Endothelial cell of umbilical vein (primary cell): ENCODE measurements around the gene GUCY2D. TPM values are rescaled to one million over a fixed set of nuclear protein-coding genes. Genes with fewer than 3 reads are reported as not detected.

ENCODE experiments used
- BruUV-seq: library from RNA; stranded (reverse); fragments of 400-500 nt; replicated peaks from 2 replicates; lab custom pipeline; 2021; lab: Mats Ljungman, UMichigan
- CTCF ChIA-PET: fragments of 300-600, 350-600 bp; sonication (Branson Sonifier 250); formaldehyde crosslinking; loops from one replicate; lab custom pipeline; 2021; ENCODE audit warnings: antibody characterized with exemption, inconsistent platforms; lab: Charles Lee
- POLR2A ChIA-PET: fragments of 300-600, 350-600 bp; sonication (Branson Sonifier 250); formaldehyde crosslinking; loops from one replicate; lab custom pipeline; 2021; ENCODE audit warnings: antibody characterized with exemption, inconsistent platforms; lab: Charles Lee
- DNase-seq: peaks from one replicate; pipeline ENCODE4 v3.0.0-alpha.2; 2011; ENCODE audit warnings: low read depth, low spot score
- FAIRE-seq: peaks from 2 replicates; lab custom pipeline; 2011; peaks lifted over from hg19 to GRCh38; lab: Jason Lieb, UNC
- H2AFZ ChIP-seq: 2 replicates; pipeline ENCODE4 v1.6.0; 2012; ENCODE audit warnings: low read depth, low read length, control low read depth, inconsistent platforms
- H3K27ac ChIP-seq: 2 replicates; pipeline ENCODE4 v1.5.1; 2011; ENCODE audit warnings: low read depth, mild to moderate bottlenecking, control low read depth, low read length, moderate library complexity; ENCODE audit not compliant: insufficient read depth
- H3K27me3 ChIP-seq, 2 experiments: 2 replicates each; pipeline versions ENCODE4 v1.6.0 to v1.6.1; 2011; ENCODE audit warnings: low read length in 2 of 2, mixed read lengths in 1 of 2; ENCODE audit not compliant: control insufficient read depth in 2 of 2, insufficient read depth in 2 of 2
- H3K36me3 ChIP-seq, 2 experiments: 2 replicates in 1 of 2; 3 replicates in 1 of 2; pipeline ENCODE4 v1.5.1; 2011; ENCODE audit warnings: low read length in 2 of 2, mild to moderate bottlenecking in 1 of 2, moderate library complexity in 1 of 2; ENCODE audit not compliant: control insufficient read depth in 2 of 2, insufficient read depth in 2 of 2; ENCODE audit errors: extremely low read depth in 1 of 2
- H3K4me1 ChIP-seq: 3 replicates; pipeline ENCODE4 v1.5.1; 2011; ENCODE audit warnings: mild to moderate bottlenecking, low read length; ENCODE audit not compliant: control insufficient read depth, insufficient read depth; ENCODE audit errors: extremely low read depth
- H3K4me2 ChIP-seq: 2 replicates; pipeline ENCODE4 v1.6.1; 2011; ENCODE audit warnings: low read length, control low read depth, mixed read lengths; ENCODE audit not compliant: insufficient read depth
- H3K4me3 ChIP-seq, 3 experiments: fragments of 200-600 bp in 1 of 3; sonication (generic), shearing (Covaris generic) in 1 of 3; replicated peaks in 1 of 3; 2 replicates each; pipeline ENCODE4 v1.5.1; 2011 to 2016; ENCODE audit warnings: control low read depth in 3 of 3, low read length in 3 of 3, mild to moderate bottlenecking in 2 of 3, inconsistent platforms in 1 of 3, low read depth in 1 of 3, moderate library complexity in 1 of 3; ENCODE audit not compliant: insufficient read depth in 1 of 3
- H3K79me2 ChIP-seq: 2 replicates; pipeline ENCODE4 v1.6.0; 2012; ENCODE audit warnings: low read length, inconsistent platforms; ENCODE audit not compliant: control insufficient read depth, insufficient read depth
- H3K9ac ChIP-seq: replicated peaks from 2 replicates; pipeline ENCODE3; 2011; ENCODE audit warnings: low read length, control low read depth; ENCODE audit not compliant: insufficient read depth; ENCODE audit errors: extremely low read depth
- H3K9me1 ChIP-seq: replicated peaks from 3 replicates; pipeline ENCODE4 v1.6.0; 2011; ENCODE audit warnings: mild to moderate bottlenecking, low read length; ENCODE audit not compliant: control insufficient read depth, insufficient read depth; ENCODE audit errors: extremely low read depth
- H3K9me3 ChIP-seq: replicated peaks from 2 replicates; pipeline ENCODE4 v1.5.1; 2012; ENCODE audit warnings: low read length, inconsistent platforms; ENCODE audit not compliant: control insufficient read depth, insufficient read depth
- H4K20me1 ChIP-seq: replicated peaks from 2 replicates; pipeline ENCODE3; 2011; ENCODE audit warnings: mild to moderate bottlenecking, low read length; ENCODE audit not compliant: control insufficient read depth, insufficient read depth; ENCODE audit errors: extremely low read depth
- CTCF ChIP-seq, 2 donors: IDR thresholded peaks; 1 replicate in 1 of 2; 2 replicates in 1 of 2; pipeline ENCODE4 v1.5.1; 2011; ENCODE audit warnings: low read length in 2 of 2, mild to moderate bottlenecking in 2 of 2, moderate library complexity in 2 of 2, control low read depth in 1 of 2, inconsistent platforms in 1 of 2, low read depth in 1 of 2; ENCODE audit not compliant: insufficient read depth in 1 of 2; ENCODE audit errors: extremely low read depth in 1 of 2
- EZH2 ChIP-seq: IDR thresholded peaks from 2 replicates; pipeline ENCODE4 v1.6.1; 2012; ENCODE audit warnings: borderline replicate concordance, low read depth, mild to moderate bottlenecking, moderate library complexity, low read length, inconsistent platforms; ENCODE audit not compliant: severe bottlenecking
- FOS ChIP-seq: IDR thresholded peaks from 2 replicates; pipeline ENCODE4 v1.6.1; 2011; ENCODE audit warnings: mild to moderate bottlenecking, low read length, moderate library complexity, borderline replicate concordance; ENCODE audit not compliant: insufficient read depth
- MYC ChIP-seq: IDR thresholded peaks from one replicate; pipeline ENCODE4 v1.6.1; 2011; ENCODE audit warnings: mild to moderate bottlenecking, low read depth, low read length
- dilution Hi-C: fragments of 300-500 bp; cut with MboI; formaldehyde crosslinking; loops from one replicate; pipeline ENCODE4 v1.15.0; 2019; ENCODE audit warnings: low sequenced_read_pairs; ENCODE audit not compliant: extremely low pct_ligation_motif_present
- intact Hi-C: fragments of 100-400 bp; cut with micrococcal nuclease; formaldehyde crosslinking; loops from one replicate; pipeline ENCODE4 v1.10.0; 2022
- polyA plus RNA-seq, 4 experiments: library from polyadenylated mRNA; depleted of rRNA in 3 of 4; stranded (reverse) in 3 of 4; unstranded in 1 of 4; fragments of >200 nt; gene quantifications; 2 replicates each; pipeline versions ENCODE4 v1.2.1 to v1.2.3, GENCODE V29; 2011 to 2012; ENCODE audit warnings: missing spikeins in 1 of 4
- total RNA-seq: library from RNA; stranded (reverse); gene quantifications from 2 replicates; pipeline ENCODE4 v1.2.3, GENCODE V29; 2021
- TF ChIP-seq, protein P1 (sequence below): IDR thresholded peaks from 2 replicates; pipeline ENCODE4 v1.6.1; 2011; ENCODE audit not compliant: insufficient read depth, insufficient read length

GUCY2D gene
- total and polyA plus RNA-seq, 2 donors (not counting 3 experiments of a cell fraction or from before 2014, with no cell fraction given), result not detected

DNA sequence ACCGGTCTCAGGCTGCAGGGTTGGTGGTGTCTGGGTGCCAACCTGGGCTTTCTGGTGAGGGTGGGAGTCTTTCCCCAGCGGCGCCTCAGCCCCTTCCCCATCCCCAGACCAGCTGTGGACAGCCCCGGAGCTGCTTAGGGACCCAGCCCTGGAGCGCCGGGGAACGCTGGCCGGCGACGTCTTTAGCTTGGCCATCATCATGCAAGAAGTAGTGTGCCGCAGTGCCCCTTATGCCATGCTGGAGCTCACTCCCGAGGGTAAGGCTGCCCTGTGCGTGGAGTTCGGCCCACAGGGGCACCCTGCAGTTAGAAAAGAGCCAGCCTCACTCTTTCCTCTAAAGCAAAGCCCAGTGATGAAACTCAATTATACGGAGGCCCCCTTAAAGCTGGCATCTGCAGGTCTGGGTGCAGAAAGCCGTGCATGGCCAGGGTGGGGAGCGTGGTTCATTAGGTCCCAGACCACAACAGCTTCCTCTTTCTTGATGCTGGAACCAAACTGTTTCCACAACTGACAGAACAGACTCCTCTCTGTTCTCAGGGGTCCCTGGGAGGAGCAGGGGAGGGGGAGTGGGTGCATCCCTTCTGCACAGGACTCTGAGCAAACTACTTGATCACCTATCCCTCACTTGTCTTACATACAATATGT, 10.7 kb downstream of the GUCY2D start:
- dilution Hi-C loops (no loop called here), intact Hi-C loops (no loop called here)
- Histone ChIP-seq H4K20me1 (no peaks in the 10 kb centered on the region), H3K79me2 (no peaks in the 10 kb centered on the region), H3K4me2 (no peak overlapping the region), H3K4me1 (no peaks in the 10 kb centered on the region), H3K9ac (no peak overlapping the region), H3K9me3 (no peaks in the 10 kb centered on the region), H3K9me1 (no peaks in the 10 kb centered on the region), H3K27me3 (peaks cover 6 to 19% of the 10 kb centered on the region in 2 experiments), H3K36me3 (no peaks in the 10 kb centered on the region), H3K27ac (no peak overlapping the region), H3K4me3 (no peak overlapping the region), H2AFZ (no peak overlapping the region)
- no TSS peak for BruUV-seq
- no peak for FAIRE-seq
- TF ChIP-seq FOS (no peak), MYC (no peak), CTCF (IDR thresholded peaks at IDR 0.05; ENCODE audit: extremely low read depth in 1 of 2, insufficient read depth in 1 of 2, low read depth in 1 of 2, low read length in 2 of 2) (no peak), EZH2 (no peak)
- TF ChIP-seq, protein P1, sequence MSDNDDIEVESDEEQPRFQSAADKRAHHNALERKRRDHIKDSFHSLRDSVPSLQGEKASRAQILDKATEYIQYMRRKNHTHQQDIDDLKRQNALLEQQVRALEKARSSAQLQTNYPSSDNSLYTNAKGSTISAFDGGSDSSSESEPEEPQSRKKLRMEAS, result no peak
- DNase-seq, result no peak
- CTCF ChIA-PET, result interaction anchor here (1.3 kb wide), 1 partner anchor 61 kb away, joined by 4 read pairs; no protein-coding TSS in a partner anchor
- POLR2A ChIA-PET, result no interaction called here
